GM12873 (cell line): ENCODE results near the gene PPP1R9A.

Source experiments
- TF ChIP-seq, protein P1 (sequence below): IDR thresholded peaks from 2 replicates; pipeline ENCODE4 v1.5.1; 2012; ENCODE audit warnings: low read depth, mild to moderate bottlenecking, moderate library complexity, low read length, control low read depth; ENCODE audit not compliant: insufficient read depth; ENCODE audit errors: missing control alignments

PPP1R9A gene

DNA sequence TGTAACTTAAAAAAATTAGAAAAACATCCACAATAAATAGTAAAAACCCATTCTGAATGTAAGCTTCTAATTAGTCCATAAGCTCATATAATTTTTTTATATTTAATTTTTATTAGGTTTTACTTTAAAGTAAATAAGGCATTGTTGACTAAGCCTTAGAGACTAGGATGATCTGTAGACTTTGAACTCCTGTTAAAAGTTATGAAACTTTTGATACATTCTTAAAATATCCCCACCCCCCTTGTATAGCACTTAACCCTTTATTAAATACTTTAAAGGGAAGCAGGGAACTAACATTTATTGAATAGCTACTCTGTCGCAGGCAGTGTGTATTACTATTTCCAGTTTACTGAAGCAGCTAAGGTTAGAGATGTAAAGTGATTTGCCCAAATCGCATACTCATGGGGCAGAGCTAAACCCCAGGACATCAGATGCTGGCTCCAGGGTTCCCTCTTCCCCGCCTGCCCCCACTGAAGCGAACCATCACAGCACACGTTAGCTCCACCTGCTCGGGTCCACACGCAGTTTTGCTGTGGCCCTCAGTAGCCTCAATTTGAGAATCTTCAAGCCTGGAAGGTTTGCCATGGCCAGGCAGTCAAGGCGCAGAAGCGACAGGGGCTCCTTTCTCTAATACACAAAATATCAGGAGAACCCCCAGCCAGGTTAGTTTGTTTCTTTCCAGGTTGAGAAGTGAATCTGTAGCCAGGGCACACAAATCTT is 416.2 kb downstream of the PPP1R9A start:
- TF ChIP-seq, protein P1, sequence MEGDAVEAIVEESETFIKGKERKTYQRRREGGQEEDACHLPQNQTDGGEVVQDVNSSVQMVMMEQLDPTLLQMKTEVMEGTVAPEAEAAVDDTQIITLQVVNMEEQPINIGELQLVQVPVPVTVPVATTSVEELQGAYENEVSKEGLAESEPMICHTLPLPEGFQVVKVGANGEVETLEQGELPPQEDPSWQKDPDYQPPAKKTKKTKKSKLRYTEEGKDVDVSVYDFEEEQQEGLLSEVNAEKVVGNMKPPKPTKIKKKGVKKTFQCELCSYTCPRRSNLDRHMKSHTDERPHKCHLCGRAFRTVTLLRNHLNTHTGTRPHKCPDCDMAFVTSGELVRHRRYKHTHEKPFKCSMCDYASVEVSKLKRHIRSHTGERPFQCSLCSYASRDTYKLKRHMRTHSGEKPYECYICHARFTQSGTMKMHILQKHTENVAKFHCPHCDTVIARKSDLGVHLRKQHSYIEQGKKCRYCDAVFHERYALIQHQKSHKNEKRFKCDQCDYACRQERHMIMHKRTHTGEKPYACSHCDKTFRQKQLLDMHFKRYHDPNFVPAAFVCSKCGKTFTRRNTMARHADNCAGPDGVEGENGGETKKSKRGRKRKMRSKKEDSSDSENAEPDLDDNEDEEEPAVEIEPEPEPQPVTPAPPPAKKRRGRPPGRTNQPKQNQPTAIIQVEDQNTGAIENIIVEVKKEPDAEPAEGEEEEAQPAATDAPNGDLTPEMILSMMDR, result no peak

- TF ChIP-seq, protein P1, result no peak
Observed at GRCh38 chr7:95324431-95324830, 417.0 kb downstream of the PPP1R9A start, which contains the start of gene PON1. PON1 (minus strand) TSS chr7:95324532; CDS start chr7:95324475, 57 bp downstream.

DNA sequence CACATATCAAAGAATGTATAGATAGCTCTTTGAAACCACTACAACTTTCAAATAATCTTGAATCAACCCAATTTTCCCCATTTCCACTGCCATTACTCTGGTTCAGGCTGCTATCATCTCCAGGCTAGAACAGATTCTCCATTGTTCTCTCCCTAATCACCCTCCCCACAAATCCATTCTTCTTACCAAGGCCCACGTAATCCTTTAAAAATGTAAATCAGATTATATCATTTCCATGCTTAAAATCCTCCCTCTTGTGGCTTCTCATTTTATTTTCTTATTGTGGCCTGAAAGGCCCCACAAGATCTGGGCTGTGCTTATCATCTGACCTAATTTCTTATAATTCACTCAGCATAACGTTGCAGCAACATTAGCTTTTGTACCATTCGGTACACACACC is 420.0 kb downstream of the PPP1R9A start:
- TF ChIP-seq, protein P1, result no peak

- TF ChIP-seq, protein P1, result no peak
Observed at GRCh38 chr7:95330204-95330960, 423.0 kb downstream of the PPP1R9A start.

DNA sequence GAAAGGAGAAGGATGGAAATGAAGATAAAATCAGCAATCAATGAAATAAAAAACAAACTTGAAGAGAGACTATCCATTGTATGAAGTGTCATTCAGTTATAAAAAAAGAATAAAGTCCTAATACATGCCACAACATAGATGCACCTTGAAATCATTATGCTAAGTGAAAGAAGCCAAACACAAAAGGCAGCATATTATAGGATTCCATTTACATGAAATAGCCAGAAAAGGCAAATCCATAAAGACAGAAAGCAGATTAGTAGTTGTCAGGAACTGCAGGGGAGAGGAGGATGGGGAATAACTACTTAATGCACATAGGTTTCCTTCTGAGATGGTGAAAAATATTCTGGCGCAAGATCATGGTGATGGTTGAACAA is 423.6 kb downstream of the PPP1R9A start:
- TF ChIP-seq, protein P1, result no peak

DNA sequence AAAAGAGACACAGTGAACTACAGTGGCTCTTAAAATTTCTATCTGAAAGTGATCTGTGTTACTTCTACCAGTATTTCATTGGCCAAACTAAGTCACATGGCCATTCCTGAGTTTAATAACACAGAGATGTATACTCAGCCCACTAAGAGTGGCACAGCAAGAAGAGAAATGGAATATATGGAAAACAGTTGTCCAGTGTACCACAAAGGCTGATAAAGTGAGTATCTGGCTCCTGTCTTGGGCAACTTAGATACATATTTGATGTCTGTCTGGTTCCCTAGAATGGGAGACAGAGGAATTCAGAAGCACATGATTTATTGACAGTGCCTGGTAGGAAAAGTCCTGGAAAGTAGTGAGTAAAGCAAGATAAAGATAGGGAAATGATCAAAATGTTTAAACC is 427.1 kb downstream of the PPP1R9A start:
- TF ChIP-seq, protein P1, result no peak

DNA sequence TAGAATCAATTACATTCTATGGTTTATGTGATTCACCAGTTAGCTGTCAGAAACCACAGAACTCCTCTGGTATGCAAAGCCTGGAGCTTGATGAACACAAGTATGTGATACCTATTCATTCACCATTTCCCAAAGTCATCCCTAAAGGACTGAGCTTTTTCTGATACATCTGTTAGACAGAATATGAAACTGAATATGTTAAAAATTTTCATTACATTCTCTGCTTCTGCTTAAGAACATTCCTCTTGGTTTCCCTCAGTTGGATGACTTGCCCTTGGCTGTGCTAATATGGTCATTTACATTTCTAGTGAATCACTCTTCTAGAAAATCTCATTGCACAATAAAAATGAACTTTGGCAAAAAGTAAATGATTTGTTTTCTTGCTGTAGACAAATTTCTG is 427.7 kb downstream of the PPP1R9A start:
- TF ChIP-seq, protein P1, result no peak
